Brain microvascular endothelial cell (primary cell): Measurements from ENCODE around the gene CYCS.
"Not testable (repeated sequence)": the region's sequence is repeated elsewhere in the genome, so short reads cannot be mapped to it uniquely, and the experiment has no call there.

Experiments
- DNase-seq: peaks from one replicate; pipeline ENCODE4 v3.0.0-alpha.2; 2020
- H3K27ac ChIP-seq: fragments of 250-450 bp; sonication (Bioruptor Pico); 2 replicates; pipeline ENCODE4 v1.5.1; 2020; ENCODE audit warnings: mild to moderate bottlenecking, moderate library complexity
- H3K27me3 ChIP-seq: fragments of 250-450 bp; sonication (Bioruptor Pico); replicated peaks from 2 replicates; pipeline ENCODE4 v1.5.1; 2020; ENCODE audit warnings: mild to moderate bottlenecking
- H3K36me3 ChIP-seq: fragments of 250-450 bp; sonication (Bioruptor Pico); replicated peaks from 2 replicates; pipeline ENCODE4 v1.5.1; 2020; ENCODE audit warnings: mild to moderate bottlenecking
- H3K4me3 ChIP-seq: 2 replicates; pipeline ENCODE4 v1.5.1; 2011; ENCODE audit warnings: low read depth, mild to moderate bottlenecking, control low read depth, low read length, moderate library complexity
- CTCF ChIP-seq: IDR thresholded peaks from 2 replicates; pipeline ENCODE4 v1.5.1; 2011; ENCODE audit warnings: low read depth, mild to moderate bottlenecking, moderate library complexity, low read length, control low read depth, inconsistent platforms; ENCODE audit errors: missing control alignments
- in situ Hi-C: cut with HindIII; loops from 2 replicates; pipeline ENCODE4 v1.10.0; 2017; ENCODE audit warnings: low sequenced_read_pairs, low pct_ligation_motif_present

CYCS gene

GRCh38 chr7:25118048-25118753 is 6.9 kb downstream of the CYCS start:
- in situ Hi-C loops: no loop called here
- Histone ChIP-seq H3K4me3 (no peak overlapping the region), H3K36me3 (peaks cover 14% of the 10 kb centered on the region), H3K27me3 (no peaks in the 10 kb centered on the region), H3K27ac (no peak overlapping the region)
- TF ChIP-seq CTCF: no peak
- DNase-seq: no peak

GRCh38 chr7:25117226-25118047 is 7.6 kb downstream of the CYCS start:
- no peak overlapping the region for H3K4me3 ChIP-seq
- H3K27me3 ChIP-seq: no peaks in the 10 kb centered on the region
- H3K27ac ChIP-seq: no peak overlapping the region
- TF ChIP-seq CTCF: no peak
- no peak for DNase-seq
- in situ Hi-C loops: no loop called here
- H3K36me3 ChIP-seq: peaks cover 12% of the 10 kb centered on the region

- peaks cover 11% of the 10 kb centered on the region for H3K36me3 ChIP-seq
- no peaks in the 10 kb centered on the region for H3K27me3 ChIP-seq
- DNase-seq: no peak
- in situ Hi-C loops: no loop called here
- TF ChIP-seq CTCF: no peak
- H3K4me3 ChIP-seq: no peak overlapping the region
- H3K27ac ChIP-seq: no peak overlapping the region
Measured at GRCh38 chr7:25116621-25117020, 8.4 kb downstream of the CYCS start.

- in situ Hi-C loops, H3K4me3 ChIP-seq, H3K36me3 ChIP-seq, H3K27me3 ChIP-seq, DNase-seq, H3K27ac ChIP-seq: not testable (repeated sequence)
Measured at GRCh38 chr7:25110514-25110913, 14.5 kb downstream of the CYCS start.

GRCh38 chr7:25109276-25109675 is 15.8 kb downstream of the CYCS start:
- H3K27me3 ChIP-seq: no peaks in the 10 kb centered on the region
- no peaks in the 10 kb centered on the region for H3K36me3 ChIP-seq
- no peak for TF ChIP-seq CTCF
- H3K4me3 ChIP-seq: no peak overlapping the region
- DNase-seq: no peak
- in situ Hi-C loops: no loop called here
- no peak overlapping the region for H3K27ac ChIP-seq

- H3K27me3 ChIP-seq: no peaks in the 10 kb centered on the region
- in situ Hi-C loops: no loop called here
- no peak overlapping the region for H3K4me3 ChIP-seq
- H3K36me3 ChIP-seq: no peaks in the 10 kb centered on the region
- no peak for DNase-seq
- no peak for TF ChIP-seq CTCF
- no peak overlapping the region for H3K27ac ChIP-seq
Measured at GRCh38 chr7:25105911-25106310, 19.1 kb downstream of the CYCS start.
